GM18519 (cell line): ENCODE measurements around the gene CBFA2T3.

ENCODE experiments used
- ATAC-seq: cut with Tn5 transposase; IDR thresholded peaks from one replicate; pipeline ENCODE4 v1.9.1; 2021; ENCODE audit warnings: mild to moderate bottlenecking, moderate library complexity; ENCODE audit not compliant: unreplicated experiment, low FRiP score

CBFA2T3 gene

GRCh38 chr16:88913870-88914269 lies 63.1 kb downstream of the CBFA2T3 start:
- no peak for ATAC-seq

- ATAC-seq, result no peak
These were observed 63.9 kb downstream of the CBFA2T3 start for GRCh38 chr16:88913001-88913612.

GRCh38 chr16:88912556-88912955 lies 64.5 kb downstream of the CBFA2T3 start:
- no peak for ATAC-seq

DNA sequence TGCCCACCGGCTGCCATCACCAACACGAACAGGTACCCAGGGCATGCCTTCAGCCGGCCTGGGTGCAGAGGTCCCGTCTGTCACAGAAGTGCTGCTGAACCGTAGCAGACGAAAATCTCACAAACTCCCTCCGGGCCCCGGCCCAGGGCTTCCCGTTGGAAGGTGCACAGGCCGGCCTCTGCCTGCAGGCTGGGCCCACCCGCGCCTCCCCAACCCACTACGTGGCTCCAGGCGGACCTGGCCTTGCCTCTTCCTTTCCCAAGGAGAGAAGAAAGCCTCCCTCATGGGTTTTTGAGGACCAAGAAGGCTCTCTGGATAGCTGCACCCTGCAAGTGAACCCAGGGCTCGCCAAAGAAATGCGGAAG lies 65.1 kb downstream of the CBFA2T3 start:
- no peak for ATAC-seq

- ATAC-seq, result no peak
These were observed 65.7 kb downstream of the CBFA2T3 start for GRCh38 chr16:88911136-88911945.

- ATAC-seq, result no peak
These were observed 66.5 kb downstream of the CBFA2T3 start for GRCh38 chr16:88910284-88911135.

DNA sequence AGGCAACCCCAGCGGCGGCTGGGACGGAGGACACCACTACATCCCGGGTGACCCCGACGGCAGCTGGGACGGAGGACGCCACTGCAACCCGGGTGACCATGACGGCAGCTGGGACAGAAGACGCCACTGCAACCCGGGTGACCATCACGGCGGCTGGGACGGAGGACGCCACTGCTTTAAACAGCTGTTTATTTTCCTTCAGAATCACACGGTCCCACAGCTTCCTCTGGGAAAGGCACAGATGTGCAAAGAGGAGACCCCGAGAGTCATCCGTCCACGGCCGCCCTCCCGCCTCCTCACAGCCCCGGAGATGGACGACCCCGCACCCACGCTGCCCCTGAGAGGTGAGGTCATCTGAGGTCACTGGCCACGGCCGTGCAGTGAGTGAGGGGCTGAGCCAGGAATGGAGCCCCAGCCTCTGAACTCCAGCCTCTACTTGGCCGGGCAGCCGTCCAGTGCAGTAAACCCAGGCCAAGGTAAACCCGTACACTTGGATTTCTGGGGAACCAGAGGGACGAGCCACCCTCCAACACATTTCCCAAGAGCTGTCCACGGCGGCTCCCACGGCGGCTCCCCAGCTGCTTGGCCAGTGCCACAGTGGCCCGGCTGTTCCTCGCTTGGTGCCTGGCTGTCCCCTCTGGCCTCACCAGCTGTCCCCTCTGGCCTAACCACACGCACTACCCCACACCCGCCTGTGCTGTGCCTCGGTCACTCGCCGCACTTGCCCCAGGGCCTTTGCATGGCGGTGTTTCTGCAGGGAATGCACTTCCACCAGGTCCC lies 67.4 kb downstream of the CBFA2T3 start:
- no peak for ATAC-seq

- no peak for ATAC-seq
These were observed 68.7 kb downstream of the CBFA2T3 start for GRCh38 chr16:88908307-88908706.

DNA sequence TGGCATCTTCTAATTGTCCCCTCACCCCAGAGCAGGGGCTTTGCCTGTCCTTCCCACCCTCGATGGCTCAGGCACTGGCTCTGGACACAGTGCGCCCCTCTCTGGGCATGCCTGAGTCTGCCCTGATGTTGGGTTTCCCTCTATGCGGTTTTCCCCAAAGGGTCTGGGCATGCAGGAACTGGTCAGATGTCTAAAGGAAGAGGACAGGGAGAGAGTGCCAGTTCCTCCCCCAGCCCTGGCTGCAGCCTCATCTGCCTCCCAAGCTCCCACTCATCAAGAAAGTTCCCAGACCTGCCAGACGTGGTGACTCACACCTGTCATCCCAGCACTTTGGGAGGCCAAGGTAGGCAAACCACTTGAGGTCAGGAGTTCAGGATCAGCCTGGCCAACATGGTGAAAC lies 69.2 kb downstream of the CBFA2T3 start:
- no peak for ATAC-seq

DNA sequence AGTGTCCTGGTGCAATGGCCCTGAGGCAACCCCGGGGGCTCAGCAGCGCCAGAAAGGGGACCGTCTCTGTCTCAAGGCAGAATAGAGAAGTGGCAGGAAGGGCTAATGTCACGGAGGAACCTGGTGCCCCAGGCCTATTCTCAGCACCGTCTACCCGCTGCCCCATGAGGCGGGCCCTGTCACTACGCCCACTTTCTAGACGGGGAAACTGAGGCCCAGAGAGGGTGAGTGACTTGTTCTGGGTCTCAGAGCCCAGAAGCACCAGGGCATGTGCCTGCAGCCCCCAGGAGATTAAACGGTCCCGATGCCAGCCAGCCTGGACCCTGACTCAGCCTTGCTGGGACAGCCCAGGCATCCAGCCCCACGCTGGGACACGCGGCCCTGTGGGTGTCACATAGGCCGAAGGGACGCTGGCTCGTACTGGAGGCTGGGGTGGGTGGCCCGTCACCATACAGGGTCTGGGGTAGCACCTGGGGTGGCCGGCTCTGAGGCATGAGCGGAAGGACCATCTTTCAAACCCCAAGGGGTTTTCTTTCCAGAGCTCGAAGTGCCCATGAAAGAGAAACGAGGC lies 70.4 kb downstream of the CBFA2T3 start:
- no peak for ATAC-seq

DNA sequence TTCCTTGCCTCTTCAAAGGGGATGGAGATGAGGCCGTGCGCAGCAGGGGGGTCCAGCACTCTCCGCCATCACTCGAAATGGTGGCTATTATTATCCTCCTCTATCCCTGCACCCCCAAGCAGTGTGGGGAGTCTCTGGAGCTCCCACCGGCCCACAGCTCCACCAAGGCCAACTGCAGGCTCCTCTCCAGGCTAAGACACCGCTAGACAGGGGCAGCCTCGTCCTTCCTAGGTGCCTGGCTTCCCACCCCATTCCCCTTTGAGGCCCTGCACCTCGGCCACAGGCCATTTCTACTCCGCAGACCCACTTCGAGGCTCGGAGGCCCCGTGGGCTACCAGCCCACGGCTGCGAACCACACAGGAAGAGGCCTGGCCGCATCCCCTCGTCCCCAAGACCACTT lies 71.0 kb downstream of the CBFA2T3 start:
- no peak for ATAC-seq

DNA sequence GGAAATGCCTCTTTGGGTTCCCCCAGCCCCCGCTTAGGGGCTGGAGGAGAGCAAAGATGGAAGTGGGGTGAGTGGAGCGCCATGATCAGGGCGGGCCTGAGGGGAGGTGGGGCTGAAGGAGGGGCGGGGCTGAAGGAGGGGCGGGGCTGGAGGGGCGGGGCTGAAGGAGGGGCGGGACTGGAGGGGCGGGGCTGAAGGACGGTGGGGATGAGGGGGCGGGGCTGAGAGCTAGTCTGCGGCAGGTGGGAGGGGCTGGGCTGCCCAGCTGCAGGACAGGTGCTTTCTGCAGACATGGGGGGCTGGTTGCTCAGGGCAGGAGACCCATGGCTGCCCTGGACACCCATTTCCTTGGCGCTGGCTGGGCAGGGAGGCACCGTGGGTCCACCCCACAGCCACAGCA lies 71.4 kb downstream of the CBFA2T3 start:
- ATAC-seq, result no peak

- no peak for ATAC-seq
These were observed 72.2 kb downstream of the CBFA2T3 start for GRCh38 chr16:88904676-88905365.

GRCh38 chr16:88903267-88903666 lies 73.7 kb downstream of the CBFA2T3 start:
- ATAC-seq, result no peak

- no peak for ATAC-seq
These were observed 74.3 kb downstream of the CBFA2T3 start for GRCh38 chr16:88902744-88903143.

- no peak for ATAC-seq
These were observed 75.2 kb downstream of the CBFA2T3 start for GRCh38 chr16:88901718-88902337.

- no peak for ATAC-seq
These were observed 76.3 kb downstream of the CBFA2T3 start for GRCh38 chr16:88900662-88901052.

DNA sequence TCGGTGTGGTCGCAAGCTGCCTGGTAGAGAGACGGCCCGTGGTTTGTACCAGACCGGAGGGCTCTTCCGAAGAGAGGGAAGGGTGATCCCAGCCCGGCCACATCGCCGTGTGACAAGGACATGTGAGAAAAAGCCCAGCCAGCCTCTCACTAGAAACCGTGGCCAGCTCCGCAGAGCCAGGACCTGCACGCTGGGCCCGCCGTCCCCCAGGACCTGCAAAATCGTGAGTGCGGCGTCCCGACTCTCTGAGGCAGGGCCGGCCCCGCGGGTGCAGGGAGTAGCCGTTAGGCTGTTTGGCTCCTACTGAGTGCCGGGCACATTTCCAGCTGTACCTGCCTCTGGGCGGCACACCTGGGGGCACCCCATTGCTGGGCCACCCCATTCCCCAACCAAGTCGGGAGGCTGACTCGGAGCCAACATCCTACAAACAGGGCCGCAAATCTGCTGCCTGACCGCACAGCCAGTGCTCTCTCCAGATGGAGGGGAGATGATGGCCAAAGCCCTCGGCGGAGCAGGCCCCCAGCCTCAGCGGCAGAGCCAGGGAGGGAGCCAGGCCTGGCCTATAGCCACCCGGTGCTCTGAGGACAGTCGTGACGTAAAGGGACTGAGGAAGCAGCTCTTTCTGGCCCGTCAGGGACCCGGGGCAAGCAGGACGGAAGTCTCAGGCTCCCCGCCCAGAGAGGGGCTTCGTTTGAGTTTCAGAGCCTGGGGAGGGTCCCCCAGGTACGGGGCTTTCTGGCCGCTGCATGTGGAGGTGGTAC lies 76.9 kb downstream of the CBFA2T3 start:
- ATAC-seq, result no peak
